DND-41 (cell line): ENCODE measurements around the gene AOPEP.

ENCODE experiments used
- EZH2 ChIP-seq: IDR thresholded peaks from 3 replicates; pipeline ENCODE4 v1.6.1; 2012; ENCODE audit warnings: borderline replicate concordance, low read depth, mild to moderate bottlenecking, moderate library complexity, low read length, inconsistent platforms; ENCODE audit not compliant: severe bottlenecking
- TF ChIP-seq, protein P1 (sequence below): IDR thresholded peaks from 2 replicates; pipeline ENCODE4 v1.5.1; 2012; ENCODE audit warnings: borderline replicate concordance, low read length, moderate library complexity, mild to moderate bottlenecking; ENCODE audit not compliant: poor library complexity, severe bottlenecking; ENCODE audit errors: extremely low read depth

DNA sequence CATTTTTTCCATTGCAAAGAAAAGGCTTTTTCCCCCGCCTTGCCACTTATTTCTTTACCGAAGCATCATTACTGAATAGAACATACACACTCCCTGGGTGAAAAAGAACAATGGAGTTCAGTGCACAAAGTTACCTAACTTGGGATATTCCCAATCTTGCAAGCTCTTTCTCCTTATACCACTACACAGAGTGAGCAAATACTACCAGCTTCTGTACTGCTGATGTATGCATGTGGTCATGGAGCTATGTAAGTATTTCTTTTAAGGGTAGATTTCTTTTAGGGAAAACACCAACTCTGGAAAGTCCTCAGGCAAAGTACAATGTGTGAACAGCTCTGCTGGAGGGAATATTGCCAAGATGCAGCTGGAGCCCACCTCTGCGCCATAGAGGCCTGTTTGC lies 81.1 kb downstream of the AOPEP start:
- TF ChIP-seq, protein P1, sequence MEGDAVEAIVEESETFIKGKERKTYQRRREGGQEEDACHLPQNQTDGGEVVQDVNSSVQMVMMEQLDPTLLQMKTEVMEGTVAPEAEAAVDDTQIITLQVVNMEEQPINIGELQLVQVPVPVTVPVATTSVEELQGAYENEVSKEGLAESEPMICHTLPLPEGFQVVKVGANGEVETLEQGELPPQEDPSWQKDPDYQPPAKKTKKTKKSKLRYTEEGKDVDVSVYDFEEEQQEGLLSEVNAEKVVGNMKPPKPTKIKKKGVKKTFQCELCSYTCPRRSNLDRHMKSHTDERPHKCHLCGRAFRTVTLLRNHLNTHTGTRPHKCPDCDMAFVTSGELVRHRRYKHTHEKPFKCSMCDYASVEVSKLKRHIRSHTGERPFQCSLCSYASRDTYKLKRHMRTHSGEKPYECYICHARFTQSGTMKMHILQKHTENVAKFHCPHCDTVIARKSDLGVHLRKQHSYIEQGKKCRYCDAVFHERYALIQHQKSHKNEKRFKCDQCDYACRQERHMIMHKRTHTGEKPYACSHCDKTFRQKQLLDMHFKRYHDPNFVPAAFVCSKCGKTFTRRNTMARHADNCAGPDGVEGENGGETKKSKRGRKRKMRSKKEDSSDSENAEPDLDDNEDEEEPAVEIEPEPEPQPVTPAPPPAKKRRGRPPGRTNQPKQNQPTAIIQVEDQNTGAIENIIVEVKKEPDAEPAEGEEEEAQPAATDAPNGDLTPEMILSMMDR: no peak
- TF ChIP-seq EZH2: no peak
